HEK293 (cell line): Measurements from ENCODE around the gene BCL2.

Experiments used
- BCL11A ChIP-seq: fragments of 450-650 bp; formaldehyde crosslinking; IDR thresholded peaks from 2 replicates; pipeline ENCODE4 v1.5.1; 2016; ENCODE audit warnings: low read depth, missing biosample characterization, missing genetic modification characterization
- BCL11B ChIP-seq: fragments of 450-650 bp; formaldehyde crosslinking; IDR thresholded peaks from 2 replicates; pipeline ENCODE4 v1.5.1; 2016; ENCODE audit warnings: low read depth, missing biosample characterization, missing genetic modification characterization
- GFI1B ChIP-seq: fragments of 450-650 bp; formaldehyde crosslinking; IDR thresholded peaks from 2 replicates; pipeline ENCODE4 v1.5.1; 2016; ENCODE audit warnings: missing biosample characterization, missing genetic modification characterization
- GLI4 ChIP-seq: fragments of 450-650 bp; formaldehyde crosslinking; IDR thresholded peaks from 2 replicates; pipeline ENCODE4 v1.5.1; 2016; ENCODE audit warnings: missing biosample characterization, missing genetic modification characterization
- GLIS2 ChIP-seq: fragments of 450-650 bp; formaldehyde crosslinking; IDR thresholded peaks from 2 replicates; pipeline ENCODE4 v1.5.1; 2016; ENCODE audit warnings: missing biosample characterization, missing genetic modification characterization
- KLF1 ChIP-seq: fragments of 450-650 bp; formaldehyde crosslinking; IDR thresholded peaks from 2 replicates; pipeline ENCODE4 v1.5.1; 2016; ENCODE audit warnings: missing biosample characterization, missing genetic modification characterization
- KLF17 ChIP-seq: fragments of 450-650 bp; formaldehyde crosslinking; IDR thresholded peaks from 2 replicates; pipeline ENCODE4 v1.5.1; 2016; ENCODE audit warnings: missing biosample characterization, missing genetic modification characterization
- KLF8 ChIP-seq: fragments of 450-650 bp; formaldehyde crosslinking; IDR thresholded peaks from 2 replicates; pipeline ENCODE4 v1.5.1; 2016; ENCODE audit warnings: missing biosample characterization, missing genetic modification characterization
- KLF9 ChIP-seq: fragments of 450-650 bp; formaldehyde crosslinking; IDR thresholded peaks from 2 replicates; pipeline ENCODE4 v1.5.1; 2016; ENCODE audit warnings: missing biosample characterization, missing genetic modification characterization, low read depth
- MEIS1 ChIP-seq: sonication (generic); formaldehyde crosslinking; IDR thresholded peaks from 2 replicates; pipeline ENCODE4 v1.8.1; 2022; ENCODE audit warnings: missing genetic modification reagents, mild to moderate bottlenecking, borderline replicate concordance
- MZF1 ChIP-seq: fragments of 450-650 bp; formaldehyde crosslinking; IDR thresholded peaks from 2 replicates; pipeline ENCODE4 v1.5.1; 2017; ENCODE audit warnings: missing biosample characterization, missing genetic modification characterization, borderline replicate concordance
- OSR2 ChIP-seq: fragments of 450-650 bp; formaldehyde crosslinking; IDR thresholded peaks from 2 replicates; pipeline ENCODE4 v1.5.1; 2016; ENCODE audit warnings: missing biosample characterization, missing genetic modification characterization
- OVOL3 ChIP-seq: fragments of 450-650 bp; formaldehyde crosslinking; IDR thresholded peaks from 2 replicates; pipeline ENCODE4 v1.5.1; 2016; ENCODE audit warnings: missing biosample characterization, missing genetic modification characterization
- ZBTB20 ChIP-seq: fragments of 450-650 bp; formaldehyde crosslinking; IDR thresholded peaks from 2 replicates; pipeline ENCODE4 v1.5.1; 2016; ENCODE audit warnings: missing biosample characterization, missing genetic modification characterization
- ZBTB26 ChIP-seq: fragments of 450-650 bp; formaldehyde crosslinking; optimal IDR thresholded peaks from 2 replicates; pipeline ENCODE3; 2016; ENCODE audit warnings: missing biosample characterization, mild to moderate bottlenecking, missing genetic modification characterization
- ZBTB44 ChIP-seq: fragments of 450-650 bp; IDR thresholded peaks from 2 replicates; pipeline ENCODE4 v1.5.1; 2018; ENCODE audit warnings: missing biosample characterization, mild to moderate bottlenecking, missing genetic modification characterization
- ZBTB48 ChIP-seq: fragments of 450-650 bp; formaldehyde crosslinking; IDR thresholded peaks from 2 replicates; pipeline ENCODE4 v1.5.1; 2016; ENCODE audit warnings: missing biosample characterization, missing genetic modification characterization
- ZFHX2 ChIP-seq: fragments of 450-650 bp; formaldehyde crosslinking; conservative IDR thresholded peaks from 2 replicates; pipeline ENCODE4 v1.5.1; 2016; ENCODE audit warnings: missing biosample characterization, missing genetic modification characterization
- ZFP69B ChIP-seq: fragments of 450-650 bp; formaldehyde crosslinking; IDR thresholded peaks from 2 replicates; pipeline ENCODE4 v1.5.1; 2016; ENCODE audit warnings: missing biosample characterization, missing genetic modification characterization
- ZNF10 ChIP-seq: fragments of 450-650 bp; formaldehyde crosslinking; IDR thresholded peaks from 2 replicates; pipeline ENCODE4 v1.5.1; 2017; ENCODE audit warnings: missing biosample characterization, missing genetic modification characterization
- ZNF169 ChIP-seq: fragments of 450-650 bp; formaldehyde crosslinking; IDR thresholded peaks from 2 replicates; pipeline ENCODE4 v1.5.1; 2016; ENCODE audit warnings: missing biosample characterization, missing genetic modification characterization
- ZNF175 ChIP-seq: fragments of 450-650 bp; formaldehyde crosslinking; IDR thresholded peaks from 2 replicates; pipeline ENCODE4 v1.5.1; 2016; ENCODE audit warnings: missing biosample characterization, missing genetic modification characterization
- ZNF18 ChIP-seq: fragments of 450-650 bp; formaldehyde crosslinking; IDR thresholded peaks from 2 replicates; pipeline ENCODE4 v1.5.1; 2016; ENCODE audit warnings: missing biosample characterization, missing genetic modification characterization
- ZNF26 ChIP-seq: fragments of 450-650 bp; formaldehyde crosslinking; IDR thresholded peaks from 2 replicates; pipeline ENCODE4 v1.5.1; 2016; ENCODE audit warnings: missing biosample characterization, missing genetic modification characterization
- ZNF488 ChIP-seq: fragments of 450-650 bp; formaldehyde crosslinking; IDR thresholded peaks from 2 replicates; pipeline ENCODE4 v1.5.1; 2016; ENCODE audit warnings: missing biosample characterization, missing genetic modification characterization
- ZNF510 ChIP-seq: fragments of 450-650 bp; formaldehyde crosslinking; IDR thresholded peaks from 2 replicates; pipeline ENCODE4 v1.5.1; 2018; ENCODE audit warnings: mild to moderate bottlenecking, missing genetic modification characterization, missing biosample characterization; ENCODE audit not compliant: insufficient replicate concordance
- ZNF529 ChIP-seq: fragments of 450-650 bp; formaldehyde crosslinking; IDR thresholded peaks from 2 replicates; pipeline ENCODE4 v1.5.1; 2017; ENCODE audit warnings: missing genetic modification characterization, missing biosample characterization; ENCODE audit not compliant: insufficient replicate concordance
- ZNF596 ChIP-seq: fragments of 450-650 bp; IDR thresholded peaks from 2 replicates; pipeline ENCODE4 v1.5.0; 2018; ENCODE audit warnings: missing biosample characterization, mild to moderate bottlenecking, missing genetic modification characterization, moderate library complexity
- ZNF624 ChIP-seq: fragments of 450-650 bp; formaldehyde crosslinking; IDR thresholded peaks from 2 replicates; pipeline ENCODE4 v1.5.1; 2017; ENCODE audit warnings: missing biosample characterization, missing genetic modification characterization
- ZNF692 ChIP-seq: fragments of 450-650 bp; formaldehyde crosslinking; IDR thresholded peaks from 2 replicates; pipeline ENCODE4 v1.5.1; 2016; ENCODE audit warnings: missing biosample characterization, missing genetic modification characterization

BCL2 gene

GRCh38 chr18:63367053-63367953 is 47.7 kb upstream of the BCL2 start, which contains the start of gene KDSR (continued):
- TF ChIP-seq OVOL3 (tag by site-specific recombination) (peak; percentile 86), ZNF175 (tag by site-specific recombination) (no peak), ZNF18 (tag by site-specific recombination) (peak; percentile 50; the same call in 1 of the 2 replicates), ZNF26 (no peak), ZNF529 (tag by site-specific recombination) (no peak), GLIS2 (tag by site-specific recombination) (peak; percentile 99), KLF9 (tag by site-specific recombination) (peak; percentile 97), ZFHX2 (tag by site-specific recombination) (peak; percentile 90), MEIS1 (CRISPR knock-in tag) (no peak), ZNF624 (tag by site-specific recombination) (no peak), GFI1B (no peak), ZNF510 (tag by site-specific recombination) (peak; percentile 40), ZBTB26 (peak; percentile 88), KLF17 (tag by site-specific recombination) (peak; percentile 83), ZBTB20 (tag by site-specific recombination) (peak; percentile 84), ZBTB48 (tag by site-specific recombination) (no peak), OSR2 (tag by site-specific recombination) (peak; percentile 65; the same call in 1 of the 2 replicates), BCL11A (tag by site-specific recombination) (no peak), ZNF596 (peak; percentile 66; the same call in 1 of the 2 replicates), KLF1 (tag by site-specific recombination) (peak; percentile 78), ZNF488 (no peak), ZNF10 (tag by site-specific recombination) (no peak), GLI4 (tag by site-specific recombination) (no peak), MZF1 (tag by site-specific recombination) (no peak), ZBTB44 (peak; percentile 58), KLF8 (tag by site-specific recombination) (peak; percentile 97), ZNF692 (tag by site-specific recombination) (peak; percentile 85), ZNF169 (no peak), BCL11B (tag by site-specific recombination) (peak; percentile 53; the same call in 1 of the 2 replicates), ZFP69B (tag by site-specific recombination) (peak; percentile 70; the same call in 1 of the 2 replicates)
